ENCODE data around the gene MDGA2. TPM values are rescaled to one million over a fixed set of nuclear protein-coding genes. Genes with fewer than 3 reads are reported as not detected.
"Not testable (repeated sequence)": the region's sequence is repeated elsewhere in the genome, so short reads cannot be mapped to it uniquely, and the experiment has no call there.

Gene MDGA2
- total and polyA plus RNA-seq, 7 experiments from 2014 or later: not detected

DNA sequence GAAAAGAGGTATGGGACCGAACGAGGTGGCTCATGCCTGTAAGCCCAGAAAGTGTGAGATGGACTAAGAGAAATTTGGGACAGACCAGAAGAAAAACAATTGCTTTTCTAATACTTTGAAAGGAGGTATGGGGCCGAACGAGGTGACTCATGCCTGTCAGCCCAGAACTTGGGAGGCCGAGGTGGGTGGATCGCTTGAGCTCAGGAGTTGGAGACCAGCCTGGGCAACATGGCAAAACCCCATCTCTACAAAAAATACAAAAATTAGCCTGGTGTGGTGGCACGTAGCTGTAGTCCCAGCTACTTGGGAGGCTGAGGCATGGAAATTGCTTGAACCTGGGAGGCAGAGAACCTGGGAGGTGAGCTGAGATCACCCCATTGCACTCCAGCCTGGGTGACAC, 483.2 kb downstream of the MDGA2 start:
- ATAC-seq; H3K36me3 ChIP-seq (ENCODE audit: control insufficient read depth in 2 of 3, insufficient read depth in 3 of 3, low read length in 3 of 3); H3K4me3 Mint-ChIP-seq; H3K4me1 ChIP-seq (ENCODE audit: control insufficient read depth in 2 of 2, insufficient read depth in 2 of 2, low read length in 2 of 2); H3K36me3 Mint-ChIP-seq; H3K9me3 ChIP-seq (ENCODE audit: control insufficient read depth in 2 of 3, low read length in 3 of 3); intact Hi-C loops (cut with micrococcal nuclease); CTCF ChIA-PET; H3K27ac ChIP-seq (ENCODE audit: low read depth, low read length); H3K4me3 ChIP-seq (ENCODE audit: low read length); H3K27me3 ChIP-seq (ENCODE audit: control insufficient read depth in 2 of 2, insufficient read depth in 2 of 2, low read length in 2 of 2); DNase-seq; H3K27me3 Mint-ChIP-seq; H3K27ac Mint-ChIP-seq; POLR2A ChIA-PET; H3K9me3 Mint-ChIP-seq; H3K4me1 Mint-ChIP-seq: not testable (repeated sequence)

DNA sequence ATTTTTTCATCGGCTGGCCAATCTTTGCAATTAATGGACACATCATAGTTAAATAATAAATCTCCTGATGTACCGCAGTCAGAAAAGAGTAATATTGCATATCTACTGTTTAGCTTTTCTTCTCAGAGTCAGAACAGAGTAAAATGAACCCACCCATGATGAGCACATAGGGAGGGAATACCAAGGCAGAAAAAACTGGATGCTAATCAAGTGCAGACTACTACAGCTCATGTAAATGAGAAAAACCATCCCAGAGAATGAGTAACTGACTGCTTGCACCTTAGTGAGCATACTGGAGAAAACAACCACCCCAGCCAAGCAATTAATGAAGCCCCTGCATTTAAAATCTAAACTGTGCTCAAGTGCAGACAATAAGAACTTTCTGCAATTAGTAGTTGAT, 483.7 kb downstream of the MDGA2 start:
- DNase-seq: no peak
- H3K9me3 ChIP-seq (ENCODE audit: control insufficient read depth in 2 of 3, low read length in 3 of 3): peaks cover 0 to 5% (median 0%) of the 10 kb centered on the region in 3 experiments
- H3K36me3 ChIP-seq (ENCODE audit: control insufficient read depth in 2 of 3, insufficient read depth in 3 of 3, low read length in 3 of 3): no peaks in the 10 kb centered on the region
- ChIA-PET POLR2A (no interaction called here), CTCF (no interaction called here)
- no peak overlapping the region for H3K27ac ChIP-seq (ENCODE audit: low read depth, low read length)
- Mint-ChIP-seq H3K27me3 (no peaks in the 10 kb centered on the region), H3K4me1 (no peaks in the 10 kb centered on the region), H3K9me3 (peaks cover 0 to 7% (median 0%) of the 10 kb centered on the region in 11 donors), H3K36me3 (no peaks in the 10 kb centered on the region), H3K4me3 (no peak overlapping the region), H3K27ac (no peak overlapping the region)
- no peaks in the 10 kb centered on the region for H3K4me1 ChIP-seq (ENCODE audit: control insufficient read depth in 2 of 2, insufficient read depth in 2 of 2, low read length in 2 of 2)
- intact Hi-C loops (cut with micrococcal nuclease): no loop called here
- H3K27me3 ChIP-seq (ENCODE audit: control insufficient read depth in 2 of 2, insufficient read depth in 2 of 2, low read length in 2 of 2): no peaks in the 10 kb centered on the region
- no peak for ATAC-seq
- no peak overlapping the region for H3K4me3 ChIP-seq (ENCODE audit: low read length)

DNA sequence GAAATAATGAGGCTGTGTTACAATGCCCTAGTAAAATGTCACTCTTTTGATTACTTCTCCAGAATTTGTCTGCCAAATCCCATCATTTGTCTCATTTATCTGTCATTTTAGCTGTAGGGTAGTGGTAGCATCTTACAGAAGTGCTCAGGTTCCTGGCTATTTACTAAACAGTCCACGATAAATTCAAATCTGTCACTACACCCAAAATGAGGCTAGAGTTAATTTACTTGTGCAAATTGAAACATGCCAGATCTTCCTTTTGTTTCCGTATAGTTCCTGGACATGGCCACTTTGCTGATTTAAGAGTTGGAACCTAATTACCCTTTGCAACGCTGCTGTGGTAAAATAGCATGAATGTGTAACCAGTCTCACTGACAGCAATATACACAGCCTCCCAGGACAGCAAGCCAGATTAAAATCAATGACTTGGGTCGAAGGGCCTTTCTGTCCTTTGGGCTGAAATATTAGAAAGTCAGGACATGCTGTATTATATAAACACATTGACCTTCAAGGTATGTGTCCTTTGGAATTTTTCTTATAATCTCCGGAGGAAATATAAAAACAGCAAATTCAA, 485.4 kb downstream of the MDGA2 start:
- no peaks in the 10 kb centered on the region for H3K4me1 Mint-ChIP-seq
- no peak for ATAC-seq

GRCh38 chr14:47186486-47186885, 488.9 kb downstream of the MDGA2 start:
- H3K27me3 Mint-ChIP-seq: no peaks in the 10 kb centered on the region
- Histone ChIP-seq H3K27me3 (ENCODE audit: control insufficient read depth in 2 of 2, insufficient read depth in 2 of 2, low read length in 2 of 2) (no peaks in the 10 kb centered on the region), H3K36me3 (ENCODE audit: control insufficient read depth in 2 of 3, insufficient read depth in 3 of 3, low read length in 3 of 3) (no peaks in the 10 kb centered on the region), H3K9me3 (ENCODE audit: control insufficient read depth in 2 of 3, low read length in 3 of 3) (no peaks in the 10 kb centered on the region), H3K4me1 (ENCODE audit: control insufficient read depth in 2 of 2, insufficient read depth in 2 of 2, low read length in 2 of 2) (no peaks in the 10 kb centered on the region), H3K4me3 (ENCODE audit: low read length) (no peak overlapping the region), H3K27ac (ENCODE audit: low read depth, low read length) (no peak overlapping the region)
- no peak overlapping the region for H3K4me3 Mint-ChIP-seq
- CTCF ChIA-PET: no interaction called here
- ATAC-seq (no peak), DNase-seq (no peak)
- POLR2A ChIA-PET: no interaction called here
- no peak overlapping the region for H3K27ac Mint-ChIP-seq
- H3K4me1 Mint-ChIP-seq: no peaks in the 10 kb centered on the region
- intact Hi-C loops (cut with micrococcal nuclease): no loop called here
- peaks cover 0 to 6% (median under 1%) of the 10 kb centered on the region in 11 donors for H3K9me3 Mint-ChIP-seq
- no peaks in the 10 kb centered on the region for H3K36me3 Mint-ChIP-seq

More for the DNA sequence above, 485.4 kb downstream of the MDGA2 start:
- no peaks in the 10 kb centered on the region for H3K27me3 ChIP-seq (ENCODE audit: control insufficient read depth in 2 of 2, insufficient read depth in 2 of 2, low read length in 2 of 2)
- POLR2A ChIA-PET: no interaction called here
- no peak for DNase-seq
- H3K9me3 Mint-ChIP-seq: peaks cover 0 to 7% (median 0%) of the 10 kb centered on the region in 11 donors
- H3K4me1 ChIP-seq (ENCODE audit: control insufficient read depth in 2 of 2, insufficient read depth in 2 of 2, low read length in 2 of 2): no peaks in the 10 kb centered on the region
- no peak overlapping the region for H3K4me3 Mint-ChIP-seq
- peaks cover 0 to 5% (median 0%) of the 10 kb centered on the region in 3 experiments for H3K9me3 ChIP-seq (ENCODE audit: control insufficient read depth in 2 of 3, low read length in 3 of 3)
- no peak overlapping the region for H3K4me3 ChIP-seq (ENCODE audit: low read length)
- H3K27me3 Mint-ChIP-seq: no peaks in the 10 kb centered on the region
- H3K27ac ChIP-seq (ENCODE audit: low read depth, low read length): no peak overlapping the region
- no peak overlapping the region for H3K27ac Mint-ChIP-seq
- intact Hi-C loops (cut with micrococcal nuclease): no loop called here
- no peaks in the 10 kb centered on the region for H3K36me3 Mint-ChIP-seq
- H3K36me3 ChIP-seq (ENCODE audit: control insufficient read depth in 2 of 3, insufficient read depth in 3 of 3, low read length in 3 of 3): no peaks in the 10 kb centered on the region
- CTCF ChIA-PET: no interaction called here

DNA sequence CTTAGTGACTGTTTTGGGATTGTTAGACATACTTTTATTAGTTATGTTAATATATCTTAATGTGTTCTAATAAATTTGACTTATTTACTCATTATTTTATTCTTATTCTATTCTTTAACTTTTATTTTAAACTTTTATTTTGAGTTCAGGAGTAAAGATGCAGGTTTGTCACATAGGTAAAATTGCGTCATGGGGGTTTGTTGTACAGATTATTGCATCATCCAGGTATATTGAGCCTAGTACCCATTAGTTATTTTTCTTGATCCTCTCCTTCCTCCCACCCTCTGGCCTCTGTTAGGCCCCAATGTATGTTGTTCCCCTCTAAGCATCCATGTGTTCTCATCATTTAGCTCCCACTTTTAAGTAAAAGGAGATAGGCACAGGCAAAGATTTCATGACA, 495.5 kb downstream of the MDGA2 start:
- H3K27ac ChIP-seq (ENCODE audit: low read depth, low read length): no peak overlapping the region
- ATAC-seq (no peak), DNase-seq (no peak)
- Mint-ChIP-seq H3K9me3 (peaks cover 0 to 10% (median 2%) of the 10 kb centered on the region in 11 donors), H3K4me1 (no peaks in the 10 kb centered on the region), H3K27ac (no peak overlapping the region), H3K27me3 (no peaks in the 10 kb centered on the region), H3K4me3 (no peak overlapping the region), H3K36me3 (no peaks in the 10 kb centered on the region)
- no peaks in the 10 kb centered on the region for H3K4me1 ChIP-seq (ENCODE audit: control insufficient read depth in 2 of 2, insufficient read depth in 2 of 2, low read length in 2 of 2)
- H3K9me3 ChIP-seq (ENCODE audit: control insufficient read depth in 2 of 3, low read length in 3 of 3): no peaks in the 10 kb centered on the region
- ChIA-PET POLR2A (no interaction called here), CTCF (no interaction called here)
- no peaks in the 10 kb centered on the region for H3K27me3 ChIP-seq (ENCODE audit: control insufficient read depth in 2 of 2, insufficient read depth in 2 of 2, low read length in 2 of 2)
- H3K4me3 ChIP-seq (ENCODE audit: low read length): no peak overlapping the region
- H3K36me3 ChIP-seq (ENCODE audit: control insufficient read depth in 2 of 3, insufficient read depth in 3 of 3, low read length in 3 of 3): no peaks in the 10 kb centered on the region
- intact Hi-C loops (cut with micrococcal nuclease): no loop called here

DNA sequence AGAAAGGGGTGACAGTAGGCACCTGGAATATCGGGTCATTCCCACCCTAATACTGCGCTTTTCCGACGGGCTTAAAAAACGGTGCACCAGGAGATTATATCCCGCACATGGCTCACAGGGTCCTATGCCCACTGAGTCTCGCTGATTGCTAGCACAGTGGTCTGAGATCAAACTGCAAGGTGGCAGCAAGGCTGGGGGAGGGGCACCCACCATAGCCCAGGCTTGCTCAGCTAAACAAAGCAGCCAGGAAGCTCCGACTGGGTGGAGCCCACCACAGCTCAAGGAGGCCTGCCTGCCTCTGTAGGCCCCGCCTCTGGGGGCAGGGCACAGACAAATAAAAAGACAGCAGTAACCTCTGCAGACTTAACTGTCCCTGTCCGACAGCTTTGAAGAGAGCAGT, 503.5 kb downstream of the MDGA2 start:
- POLR2A ChIA-PET, ATAC-seq: not testable (repeated sequence)

DNA sequence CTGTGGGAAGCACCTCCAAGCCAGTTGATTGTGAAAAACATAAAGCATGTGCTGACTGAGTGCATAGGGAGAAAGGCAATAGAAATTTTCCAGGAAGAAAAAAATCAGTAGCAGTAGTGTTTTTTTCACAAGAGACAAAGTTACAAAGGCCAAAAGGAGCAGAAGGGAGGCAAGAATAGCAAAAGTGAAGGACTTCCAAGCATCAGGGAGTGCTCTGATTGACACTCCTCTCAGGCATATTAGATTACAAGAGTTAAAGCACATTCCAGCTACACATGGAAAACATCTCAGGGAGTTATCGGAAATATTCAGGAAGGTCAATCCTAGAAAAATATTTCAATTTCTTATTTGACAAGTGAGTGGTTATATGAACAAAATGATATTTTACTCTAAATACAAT, 508.0 kb downstream of the MDGA2 start:
- no peaks in the 10 kb centered on the region for H3K27me3 ChIP-seq (ENCODE audit: control insufficient read depth in 2 of 2, insufficient read depth in 2 of 2, low read length in 2 of 2)
- no peak for ATAC-seq
- no peak overlapping the region for H3K4me3 ChIP-seq (ENCODE audit: low read length)
- Mint-ChIP-seq H3K36me3 (no peaks in the 10 kb centered on the region), H3K4me3 (no peak overlapping the region), H3K27me3 (no peaks in the 10 kb centered on the region), H3K9me3 (peaks cover 0 to 16% (median 0%) of the 10 kb centered on the region in 11 donors), H3K27ac (no peak overlapping the region), H3K4me1 (no peaks in the 10 kb centered on the region)
- intact Hi-C loops (cut with micrococcal nuclease): no loop called here
- DNase-seq: no peak
- peaks cover 0 to 6% (median 0%) of the 10 kb centered on the region in 3 experiments for H3K9me3 ChIP-seq (ENCODE audit: control insufficient read depth in 2 of 3, low read length in 3 of 3)
- no peak overlapping the region for H3K27ac ChIP-seq (ENCODE audit: low read depth, low read length)
- H3K4me1 ChIP-seq (ENCODE audit: control insufficient read depth in 2 of 2, insufficient read depth in 2 of 2, low read length in 2 of 2): no peaks in the 10 kb centered on the region
- H3K36me3 ChIP-seq (ENCODE audit: control insufficient read depth in 2 of 3, insufficient read depth in 3 of 3, low read length in 3 of 3): no peaks in the 10 kb centered on the region
- ChIA-PET CTCF (no interaction called here), POLR2A (no interaction called here)

More for the DNA sequence above, 503.5 kb downstream of the MDGA2 start:
- DNase-seq; H3K4me3 Mint-ChIP-seq; CTCF ChIA-PET; H3K4me1 Mint-ChIP-seq; intact Hi-C loops (cut with micrococcal nuclease); H3K36me3 ChIP-seq (ENCODE audit: control insufficient read depth in 2 of 3, insufficient read depth in 3 of 3, low read length in 3 of 3); H3K36me3 Mint-ChIP-seq; H3K27me3 ChIP-seq (ENCODE audit: control insufficient read depth in 2 of 2, insufficient read depth in 2 of 2, low read length in 2 of 2); H3K4me1 ChIP-seq (ENCODE audit: control insufficient read depth in 2 of 2, insufficient read depth in 2 of 2, low read length in 2 of 2); H3K27ac Mint-ChIP-seq; H3K4me3 ChIP-seq (ENCODE audit: low read length); H3K27ac ChIP-seq (ENCODE audit: low read depth, low read length); H3K27me3 Mint-ChIP-seq; H3K9me3 ChIP-seq (ENCODE audit: control insufficient read depth in 2 of 3, low read length in 3 of 3): not testable (repeated sequence)
- H3K9me3 Mint-ChIP-seq: peaks cover 0 to 14% (median 4%) of the 10 kb centered on the region in 11 donors
